Measurements from ENCODE around the gene NUDT19.
"Not testable (repeated sequence)": the region's sequence is repeated elsewhere in the genome, so short reads cannot be mapped to it uniquely, and the experiment has no call there.

GRCh38 chr19:32694851-32695250, 3.2 kb downstream of the NUDT19 start:
- TF ChIP-seq POLR2A, POLR2AphosphoS5, CTCF (IDR thresholded peaks at IDR 0.05): not testable (repeated sequence)
